HG02610 (cell line): ENCODE measurements around the gene ROBO1.
"Not testable (repeated sequence)": the region's sequence is repeated elsewhere in the genome, so short reads cannot be mapped to it uniquely, and the experiment has no call there.

Source experiments
- ATAC-seq: cut with Tn5 transposase; IDR thresholded peaks from one replicate; pipeline ENCODE4 v1.9.1; 2021; ENCODE audit warnings: mild to moderate bottlenecking, moderate library complexity; ENCODE audit not compliant: unreplicated experiment

The ROBO1 gene

GRCh38 chr3:78762121-78762520 lies 1005.7 kb downstream of the ROBO1 start:
- ATAC-seq: no peak

GRCh38 chr3:78761126-78761525 lies 1006.7 kb downstream of the ROBO1 start:
- no peak for ATAC-seq

- ATAC-seq: no peak
These were observed 1010.1 kb downstream of the ROBO1 start for GRCh38 chr3:78757731-78758130.

GRCh38 chr3:78754066-78754743 lies 1013.6 kb downstream of the ROBO1 start:
- ATAC-seq: no peak

- no peak for ATAC-seq
These were observed 1016.5 kb downstream of the ROBO1 start for GRCh38 chr3:78751266-78751665.

GRCh38 chr3:78750291-78750690 lies 1017.5 kb downstream of the ROBO1 start:
- ATAC-seq: not testable (repeated sequence)

- no peak for ATAC-seq
These were observed 1018.7 kb downstream of the ROBO1 start for GRCh38 chr3:78749056-78749455.

- ATAC-seq: no peak
These were observed 1022.0 kb downstream of the ROBO1 start for GRCh38 chr3:78745847-78746246.

- ATAC-seq: no peak
These were observed 1025.3 kb downstream of the ROBO1 start for GRCh38 chr3:78742491-78742890.

GRCh38 chr3:78742041-78742440 lies 1025.8 kb downstream of the ROBO1 start:
- no peak for ATAC-seq

- ATAC-seq: no peak
These were observed 1026.6 kb downstream of the ROBO1 start for GRCh38 chr3:78741066-78741645.

GRCh38 chr3:78738833-78739232 lies 1029.0 kb downstream of the ROBO1 start:
- no peak for ATAC-seq

- no peak for ATAC-seq
These were observed 1029.8 kb downstream of the ROBO1 start for GRCh38 chr3:78737988-78738387.

GRCh38 chr3:78736863-78737262 lies 1030.9 kb downstream of the ROBO1 start:
- ATAC-seq: peak; percentile 82

GRCh38 chr3:78734048-78734637 lies 1033.7 kb downstream of the ROBO1 start:
- no peak for ATAC-seq

- ATAC-seq: no peak
These were observed 1034.9 kb downstream of the ROBO1 start for GRCh38 chr3:78732893-78733292.

- no peak for ATAC-seq
These were observed 1035.3 kb downstream of the ROBO1 start for GRCh38 chr3:78732471-78732870.

- no peak for ATAC-seq
These were observed 1037.9 kb downstream of the ROBO1 start for GRCh38 chr3:78729946-78730345.

GRCh38 chr3:78728406-78729145 lies 1039.2 kb downstream of the ROBO1 start:
- ATAC-seq: no peak

- ATAC-seq: no peak
These were observed 1041.3 kb downstream of the ROBO1 start for GRCh38 chr3:78726545-78726944.

- no peak for ATAC-seq
These were observed 1042.0 kb downstream of the ROBO1 start for GRCh38 chr3:78725703-78726246.
